22Rv1 (cell line): ENCODE data around the gene CCL4.

Experiments
- CTCF ChIP-seq: fragments of 450-650 bp; IDR thresholded peaks from 2 replicates; pipeline ENCODE4 v1.5.1; 2017; ENCODE audit warnings: mild to moderate bottlenecking
- ZFX ChIP-seq: fragments of 450-650 bp; IDR thresholded peaks from 2 replicates; pipeline ENCODE4 v1.6.1; 2017; ENCODE audit warnings: antibody characterized with exemption, borderline replicate concordance

GRCh38 chr17:36151891-36152638 is 48.4 kb downstream of the CCL4 start:
- TF ChIP-seq CTCF (no peak), ZFX (no peak)
